Neural progenitor cell (in vitro differentiated cells): ENCODE data around the gene ABCC5. TPM values are rescaled to one million over a fixed set of nuclear protein-coding genes. Genes with fewer than 3 reads are reported as not detected.
A peak's percentile ranks its signal among the peaks of the same experiment; 100 is the strongest.

Experiments
- DNase-seq: peaks from one replicate; pipeline ENCODE4 v3.0.0-alpha.2; 2016; ENCODE audit warnings: low spot score
- H2AFZ ChIP-seq: fragments of 200-600 bp; sonication (generic); replicated peaks from 2 replicates; pipeline ENCODE4 v1.6.1; 2016; ENCODE audit warnings: antibody characterized with exemption
- H3F3A ChIP-seq: fragments of 200-600 bp; sonication (generic); 2 replicates; pipeline ENCODE4 v1.6.1; 2016; ENCODE audit warnings: antibody characterized with exemption, low read depth
- H3K27ac ChIP-seq: fragments of 200-600 bp; sonication (generic); 2 replicates; pipeline ENCODE4 v1.5.1; 2016; ENCODE audit warnings: mild to moderate bottlenecking
- H3K27me3 ChIP-seq: fragments of 200-600 bp; sonication (generic); 2 replicates; pipeline ENCODE4 v1.6.1; 2016; ENCODE audit warnings: mild to moderate bottlenecking, moderate library complexity
- H3K36me3 ChIP-seq: fragments of 200-600 bp; sonication (generic); 2 replicates; pipeline ENCODE4 v1.5.1; 2016
- H3K4me1 ChIP-seq: fragments of 200-600 bp; sonication (generic); 2 replicates; pipeline ENCODE4 v1.6.1; 2016; ENCODE audit warnings: mixed run types
- H3K4me2 ChIP-seq: fragments of 200-600 bp; sonication (generic); 2 replicates; pipeline ENCODE4 v1.6.1; 2016
- H3K4me3 ChIP-seq: fragments of 200-600 bp; sonication (generic); 2 replicates; pipeline ENCODE4 v1.5.1; 2016
- H3K79me2 ChIP-seq: fragments of 200-600 bp; sonication (generic); 2 replicates; pipeline ENCODE4 v1.6.1; 2016; ENCODE audit warnings: low read depth
- H3K9ac ChIP-seq: fragments of 200-600 bp; sonication (generic); 2 replicates; pipeline ENCODE4 v1.6.1; 2016
- H3K9me3 ChIP-seq: fragments of 200-600 bp; sonication (generic); 2 replicates; pipeline ENCODE4 v1.5.1; 2016; ENCODE audit warnings: low read depth
- H4K20me1 ChIP-seq: fragments of 200-600 bp; sonication (generic); 2 replicates; pipeline ENCODE4 v1.6.1; 2016; ENCODE audit warnings: low read depth
- H3K27ac Mint-ChIP-seq: 3 replicates; pipeline ENCODE4 v1.8.0; 2021; ENCODE audit warnings: mixed read lengths
- H3K27me3 Mint-ChIP-seq: 2 replicates; pipeline ENCODE4 v1.8.0; 2022; ENCODE audit warnings: low read depth, mild to moderate bottlenecking, inconsistent platforms, moderate library complexity, mixed read lengths; ENCODE audit not compliant: insufficient read depth
- H3K36me3 Mint-ChIP-seq: 3 replicates; pipeline ENCODE4 v1.8.0; 2021; ENCODE audit warnings: mixed read lengths
- H3K4me1 Mint-ChIP-seq: 3 replicates; pipeline ENCODE4 v1.8.0; 2021; ENCODE audit warnings: mixed read lengths
- H3K4me3 Mint-ChIP-seq: 3 replicates; pipeline ENCODE4 v1.8.0; 2021; ENCODE audit warnings: mild to moderate bottlenecking, moderate library complexity, mixed read lengths
- H3K9me3 Mint-ChIP-seq: 3 replicates; pipeline ENCODE4 v1.8.0; 2020; ENCODE audit warnings: mixed read lengths
- CTCF ChIP-seq: fragments of 200-600 bp; sonication (generic); IDR thresholded peaks from 2 replicates; pipeline ENCODE4 v1.5.1; 2017; ENCODE audit warnings: antibody characterized with exemption, mild to moderate bottlenecking
- EZH2 ChIP-seq: fragments of 200-600 bp; sonication (generic); IDR thresholded peaks from 2 replicates; pipeline ENCODE4 v1.6.1; 2017; ENCODE audit warnings: antibody characterized with exemption, mild to moderate bottlenecking, moderate library complexity
- EZH2phosphoT487 ChIP-seq: fragments of 200-600 bp; sonication (generic); IDR thresholded peaks from 2 replicates; pipeline ENCODE4 v1.6.1; 2017; ENCODE audit warnings: antibody characterized with exemption
- total RNA-seq: library from RNA; depleted of rRNA; stranded (reverse); fragments of >200 nt; gene quantifications from 2 replicates; pipeline ENCODE4 v1.2.3, GENCODE V29; 2015; ENCODE audit warnings: low replicate concordance

Gene ABCC5
- total RNA-seq, result 34.0 and 38.7 TPM in 2 replicates

GRCh38 chr3:184017672-184018423 lies at the start of gene ABCC5:
Gene ABCC5, minus strand, starts transcription at chr3:184017884. Its CDS starts 3,492 bp downstream, at chr3:184014392.
- peaks cover 26% of the 10 kb centered on the region for H3K4me1 Mint-ChIP-seq
- TF ChIP-seq EZH2phosphoT487 (no peak), EZH2 (no peak)
- peaks cover 5% of the 10 kb centered on the region for H3K27me3 Mint-ChIP-seq
- Histone ChIP-seq H3K36me3 (no peaks in the 10 kb centered on the region), H3K9me3 (no peaks in the 10 kb centered on the region), H3K4me2 (peak within 1 kb of the TSS; percentile 79), H3K4me1 (peaks cover 13% of the 10 kb centered on the region), H3F3A (peaks cover 3% of the 10 kb centered on the region), H2AFZ (peak within 1 kb of the TSS; percentile 100), H3K79me2 (peaks cover 33% of the 10 kb centered on the region), H4K20me1 (no peaks in the 10 kb centered on the region), H3K4me3 (peak within 1 kb of the TSS; percentile 93), H3K27me3 (no peaks in the 10 kb centered on the region), H3K27ac (no peak within 1 kb of the TSS), H3K9ac (peak within 1 kb of the TSS; percentile 51)
- H3K4me3 Mint-ChIP-seq, result peak within 1 kb of the TSS; percentile 98
- H3K27ac Mint-ChIP-seq, result peak within 1 kb of the TSS; percentile 92
- no peaks in the 10 kb centered on the region for H3K9me3 Mint-ChIP-seq
- H3K36me3 Mint-ChIP-seq, result peaks cover 4% of the 10 kb centered on the region
- peak; percentile 97 for DNase-seq

GRCh38 chr3:184066211-184066610 lies 48.5 kb upstream of the ABCC5 start:
- no peak overlapping the region for H3K4me3 Mint-ChIP-seq
- no peaks in the 10 kb centered on the region for H4K20me1 ChIP-seq
- no peak for TF ChIP-seq EZH2phosphoT487
- TF ChIP-seq CTCF, result no peak
- TF ChIP-seq EZH2, result no peak
- no peak overlapping the region for H3K4me2 ChIP-seq
- H3K4me1 ChIP-seq, result no peaks in the 10 kb centered on the region
- H3K27me3 ChIP-seq, result no peaks in the 10 kb centered on the region
- no peak overlapping the region for H3K4me3 ChIP-seq
- H3K36me3 ChIP-seq, result no peaks in the 10 kb centered on the region
- H3K9ac ChIP-seq, result no peak overlapping the region
- peaks cover 6% of the 10 kb centered on the region for H3K9me3 Mint-ChIP-seq
- no peak for DNase-seq
- no peak overlapping the region for H3K27ac Mint-ChIP-seq
- H3K9me3 ChIP-seq, result no peaks in the 10 kb centered on the region
- no peaks in the 10 kb centered on the region for H3K27me3 Mint-ChIP-seq
- H3K79me2 ChIP-seq, result no peaks in the 10 kb centered on the region
- H3K36me3 Mint-ChIP-seq, result no peaks in the 10 kb centered on the region
- H3K4me1 Mint-ChIP-seq, result no peaks in the 10 kb centered on the region
- H3K27ac ChIP-seq, result no peak overlapping the region
- H2AFZ ChIP-seq, result no peak overlapping the region
- no peaks in the 10 kb centered on the region for H3F3A ChIP-seq

GRCh38 chr3:184062637-184063036 lies 45.0 kb upstream of the ABCC5 start:
- Histone ChIP-seq H2AFZ (no peak overlapping the region), H3K79me2 (no peaks in the 10 kb centered on the region), H3K9ac (no peak overlapping the region), H3F3A (no peaks in the 10 kb centered on the region), H3K36me3 (no peaks in the 10 kb centered on the region), H4K20me1 (no peaks in the 10 kb centered on the region), H3K27ac (no peak overlapping the region), H3K9me3 (no peaks in the 10 kb centered on the region), H3K27me3 (no peaks in the 10 kb centered on the region), H3K4me1 (no peaks in the 10 kb centered on the region), H3K4me3 (no peak overlapping the region), H3K4me2 (no peak overlapping the region)
- DNase-seq, result no peak
- H3K4me1 Mint-ChIP-seq, result peaks cover 9% of the 10 kb centered on the region
- no peaks in the 10 kb centered on the region for H3K27me3 Mint-ChIP-seq
- H3K9me3 Mint-ChIP-seq, result no peaks in the 10 kb centered on the region
- no peak overlapping the region for H3K4me3 Mint-ChIP-seq
- TF ChIP-seq EZH2 (no peak), EZH2phosphoT487 (no peak), CTCF (no peak)
- H3K27ac Mint-ChIP-seq, result no peak overlapping the region
- H3K36me3 Mint-ChIP-seq, result no peaks in the 10 kb centered on the region

GRCh38 chr3:184059424-184059823 lies 41.7 kb upstream of the ABCC5 start:
- Mint-ChIP-seq H3K4me1 (peaks cover 11% of the 10 kb centered on the region), H3K36me3 (no peaks in the 10 kb centered on the region), H3K4me3 (no peak overlapping the region), H3K27ac (no peak overlapping the region), H3K9me3 (no peaks in the 10 kb centered on the region), H3K27me3 (no peaks in the 10 kb centered on the region)
- H3K4me3 ChIP-seq, result no peak overlapping the region
- H3K9me3 ChIP-seq, result no peaks in the 10 kb centered on the region
- no peaks in the 10 kb centered on the region for H4K20me1 ChIP-seq
- H3K27ac ChIP-seq, result no peak overlapping the region
- no peaks in the 10 kb centered on the region for H3K27me3 ChIP-seq
- H3F3A ChIP-seq, result no peaks in the 10 kb centered on the region
- no peak overlapping the region for H3K4me2 ChIP-seq
- no peaks in the 10 kb centered on the region for H3K4me1 ChIP-seq
- peak overlapping the region; percentile 48 for H2AFZ ChIP-seq
- DNase-seq, result no peak
- no peak for TF ChIP-seq EZH2phosphoT487
- no peak for TF ChIP-seq CTCF
- no peak for TF ChIP-seq EZH2
- H3K79me2 ChIP-seq, result no peaks in the 10 kb centered on the region
- H3K9ac ChIP-seq, result no peak overlapping the region
- H3K36me3 ChIP-seq, result no peaks in the 10 kb centered on the region
